ENCODE measurements around the gene DDA1.

DDA1 gene

DNA sequence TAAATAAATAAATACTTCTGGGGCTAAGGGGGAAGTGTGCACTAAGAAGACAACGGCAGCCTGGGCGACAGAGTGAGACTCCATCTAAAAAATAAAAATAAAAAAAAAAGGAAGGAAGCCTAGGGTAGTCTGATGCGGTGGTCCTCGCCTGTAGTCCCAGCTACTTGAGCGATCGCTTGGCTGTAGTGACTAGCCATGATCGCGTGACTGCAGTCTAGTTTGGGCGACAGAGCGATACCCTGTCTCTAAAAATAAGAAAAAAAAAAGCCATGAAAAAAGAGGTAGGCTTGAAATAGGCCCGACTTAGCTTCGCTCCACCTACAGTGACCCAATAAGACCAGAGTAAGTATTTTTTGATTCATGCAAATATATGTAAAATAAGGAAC is 42.8 kb upstream of the DDA1 start:
- TF ChIP-seq, protein P1, sequence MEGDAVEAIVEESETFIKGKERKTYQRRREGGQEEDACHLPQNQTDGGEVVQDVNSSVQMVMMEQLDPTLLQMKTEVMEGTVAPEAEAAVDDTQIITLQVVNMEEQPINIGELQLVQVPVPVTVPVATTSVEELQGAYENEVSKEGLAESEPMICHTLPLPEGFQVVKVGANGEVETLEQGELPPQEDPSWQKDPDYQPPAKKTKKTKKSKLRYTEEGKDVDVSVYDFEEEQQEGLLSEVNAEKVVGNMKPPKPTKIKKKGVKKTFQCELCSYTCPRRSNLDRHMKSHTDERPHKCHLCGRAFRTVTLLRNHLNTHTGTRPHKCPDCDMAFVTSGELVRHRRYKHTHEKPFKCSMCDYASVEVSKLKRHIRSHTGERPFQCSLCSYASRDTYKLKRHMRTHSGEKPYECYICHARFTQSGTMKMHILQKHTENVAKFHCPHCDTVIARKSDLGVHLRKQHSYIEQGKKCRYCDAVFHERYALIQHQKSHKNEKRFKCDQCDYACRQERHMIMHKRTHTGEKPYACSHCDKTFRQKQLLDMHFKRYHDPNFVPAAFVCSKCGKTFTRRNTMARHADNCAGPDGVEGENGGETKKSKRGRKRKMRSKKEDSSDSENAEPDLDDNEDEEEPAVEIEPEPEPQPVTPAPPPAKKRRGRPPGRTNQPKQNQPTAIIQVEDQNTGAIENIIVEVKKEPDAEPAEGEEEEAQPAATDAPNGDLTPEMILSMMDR (IDR thresholded peaks at IDR 0.05) = no peak

GRCh38 chr19:17266975-17267788 is 42.2 kb upstream of the DDA1 start, which contains the start of gene BABAM1:
Gene BABAM1, plus strand, starts transcription at chr19:17267443. Its CDS starts 1,364 bp downstream, at chr19:17268807.
- TF ChIP-seq, protein P1 (IDR thresholded peaks at IDR 0.05) = no peak

- TF ChIP-seq, protein P1 (IDR thresholded peaks at IDR 0.05) = no peak
Measured at GRCh38 chr19:17268754-17269153, 40.6 kb upstream of the DDA1 start.

DNA sequence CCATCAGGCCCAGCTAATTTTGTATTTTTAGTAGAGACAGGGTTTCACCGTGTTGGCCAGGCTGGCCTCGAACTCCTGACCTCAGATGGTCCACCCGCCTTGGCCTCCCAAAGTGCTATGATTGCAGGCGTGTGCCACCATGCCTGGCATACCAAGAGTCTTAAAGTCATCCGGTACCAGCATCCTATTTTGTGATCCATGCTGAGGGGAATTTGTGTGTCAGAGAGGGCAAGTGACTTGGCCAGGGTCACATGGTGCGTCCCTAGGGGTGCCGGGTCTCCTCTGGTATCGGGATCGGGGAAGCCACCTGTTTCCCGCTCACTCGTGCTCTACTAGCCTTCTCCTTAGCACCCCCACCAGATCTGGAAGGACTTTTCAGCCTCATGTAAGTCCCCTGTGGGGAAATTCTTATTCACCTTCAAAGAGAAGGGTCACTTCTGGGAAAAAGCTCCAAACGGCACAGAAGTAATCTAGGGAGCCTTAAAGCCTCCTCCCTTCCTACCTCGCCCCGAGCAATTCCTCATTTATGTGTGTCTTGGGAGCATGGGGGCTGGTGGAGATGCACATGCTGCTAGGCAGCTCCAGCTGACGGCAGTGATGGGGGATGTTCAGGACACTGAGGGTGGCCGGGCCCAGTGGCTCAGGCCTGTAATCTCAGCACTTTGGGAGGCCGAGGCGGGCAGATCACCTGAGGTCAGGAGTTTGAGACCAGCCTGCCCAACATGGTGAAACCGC is 33.8 kb upstream of the DDA1 start:
- TF ChIP-seq, protein P1 (IDR thresholded peaks at IDR 0.05) = no peak

DNA sequence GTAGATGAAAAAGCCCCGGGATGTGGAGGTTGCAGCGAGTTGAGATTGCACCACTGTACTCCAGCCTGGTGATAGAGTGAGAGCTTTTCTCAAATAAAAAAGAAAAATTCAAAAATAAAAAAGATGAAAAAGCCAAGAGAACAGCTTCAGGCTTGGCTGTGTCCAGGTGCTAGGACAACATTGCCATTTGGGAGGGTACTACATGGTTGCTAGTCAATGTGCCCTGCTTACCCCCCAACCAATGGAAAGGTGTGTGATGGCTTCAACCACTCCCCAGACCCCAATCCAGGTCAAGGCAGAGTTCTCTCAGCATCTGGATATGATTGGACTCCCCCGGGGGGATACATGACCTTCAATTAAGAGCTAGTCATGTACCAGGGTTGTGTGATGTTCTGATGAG is 29.9 kb upstream of the DDA1 start:
- TF ChIP-seq, protein P1 (IDR thresholded peaks at IDR 0.05) = no peak

GRCh38 chr19:17281391-17282304 is 27.7 kb upstream of the DDA1 start, which contains the start of gene ANKLE1:
Gene ANKLE1, plus strand, starts transcription at chr19:17281901. Its CDS starts 20 bp downstream, at chr19:17281921.
- TF ChIP-seq, protein P1 (IDR thresholded peaks at IDR 0.05) = no peak
